ENCODE measurements around the gene TCF7. TPM values are rescaled to one million over a fixed set of nuclear protein-coding genes. Genes with fewer than 3 reads are reported as not detected.

The TCF7 gene
- total and polyA plus RNA-seq, 2 donors (not counting 1 experiment from before 2014, with no cell fraction given), result 3.1 to 3.3 TPM

DNA sequence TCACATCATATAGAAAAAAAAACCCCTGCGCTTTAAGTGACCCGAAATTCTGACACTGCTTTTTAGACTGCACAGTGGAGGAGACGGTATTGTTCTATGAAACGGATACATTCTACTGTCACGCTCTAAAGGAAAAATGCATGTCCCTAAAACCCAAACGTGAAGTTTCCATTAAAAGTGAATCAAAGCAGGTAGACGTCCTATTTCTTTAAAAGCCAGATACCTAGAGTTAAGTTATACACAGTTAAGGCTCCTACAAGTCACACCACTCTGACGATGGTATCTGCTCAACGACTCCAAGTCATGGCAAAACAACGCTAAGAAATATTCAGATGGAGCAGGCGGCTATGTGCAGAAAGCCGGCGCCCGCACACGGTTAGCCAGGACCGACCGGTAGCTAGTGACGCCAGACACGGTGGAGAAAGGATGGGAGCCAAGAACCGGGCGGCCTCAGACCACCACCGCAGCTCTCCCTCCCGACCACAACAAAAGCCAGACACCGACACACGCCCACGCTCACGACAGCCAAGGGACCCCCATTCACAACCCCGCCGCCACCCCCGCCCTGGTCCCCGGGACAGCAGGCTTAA, 61.5 kb downstream of the TCF7 start:
- Histone ChIP-seq H3K27me3 (ENCODE audit: control insufficient read depth, insufficient read depth, low read length) (no peaks in the 10 kb centered on the region), H3K9ac (ENCODE audit: insufficient read depth, low read length) (peak overlapping the region; percentile 98), H3K4me2 (ENCODE audit: extremely low read depth, insufficient read depth, low read length) (peak overlapping the region; percentile 95), H3K79me2 (ENCODE audit: control insufficient read depth, insufficient read depth, low read length) (peaks cover 55% of the 10 kb centered on the region), H3K27ac (ENCODE audit: insufficient read depth, low read length) (peak overlapping the region; percentile 96), H4K20me1 (ENCODE audit: control insufficient read depth, extremely low read depth, insufficient read depth, low read length) (peaks cover 6% of the 10 kb centered on the region), H3K4me3 (replicated peaks in 1 of 4; ENCODE audit: control extremely low read depth in 1 of 4, insufficient read depth in 1 of 4, low read depth in 3 of 4, low read length in 4 of 4) (peak overlapping the region; percentile 79 to 100 (median 95)), H2AFZ (ENCODE audit: low read length) (no peak overlapping the region), H3K36me3 (ENCODE audit: control insufficient read depth, insufficient read depth, low read length) (peaks cover 8% of the 10 kb centered on the region), H3K4me1 (ENCODE audit: control insufficient read depth, extremely low read depth, insufficient read depth, low read length) (peaks cover 7% of the 10 kb centered on the region), H3K9me3 (ENCODE audit: control insufficient read depth, insufficient read depth, low read depth, low read length) (no peaks in the 10 kb centered on the region)
- DNase-seq (ENCODE audit: low read depth in 2 of 2), result peak; percentile 25 to 47
- TF ChIP-seq EZH2 (IDR thresholded peaks at IDR 0.05; ENCODE audit: low read length, missing control alignments) (no peak), CTCF (conservative IDR thresholded peaks at IDR 0.05 in 1 of 2, IDR thresholded peaks at IDR 0.05 in 1 of 2; ENCODE audit: low read depth in 1 of 2, low read length in 2 of 2) (no peak)

- Histone ChIP-seq H3K9me3 (ENCODE audit: control insufficient read depth, insufficient read depth, low read depth, low read length) (no peaks in the 10 kb centered on the region), H3K4me2 (ENCODE audit: extremely low read depth, insufficient read depth, low read length) (peak within 1 kb of the TSS; percentile 96), H3K79me2 (ENCODE audit: control insufficient read depth, insufficient read depth, low read length) (peaks cover 48% of the 10 kb centered on the region), H3K4me1 (ENCODE audit: control insufficient read depth, extremely low read depth, insufficient read depth, low read length) (peaks cover 7% of the 10 kb centered on the region), H3K4me3 (replicated peaks in 1 of 4; ENCODE audit: control extremely low read depth in 1 of 4, insufficient read depth in 1 of 4, low read depth in 3 of 4, low read length in 4 of 4) (peak within 1 kb of the TSS; percentile 79 to 100 (median 95)), H3K27ac (ENCODE audit: insufficient read depth, low read length) (peak within 1 kb of the TSS; percentile 96), H3K9ac (ENCODE audit: insufficient read depth, low read length) (peak within 1 kb of the TSS; percentile 98), H4K20me1 (ENCODE audit: control insufficient read depth, extremely low read depth, insufficient read depth, low read length) (peaks cover 6% of the 10 kb centered on the region), H2AFZ (ENCODE audit: low read length) (peak within 1 kb of the TSS; percentile 25), H3K27me3 (ENCODE audit: control insufficient read depth, insufficient read depth, low read length) (no peaks in the 10 kb centered on the region), H3K36me3 (ENCODE audit: control insufficient read depth, insufficient read depth, low read length) (peaks cover 5% of the 10 kb centered on the region)
- TF ChIP-seq EZH2 (IDR thresholded peaks at IDR 0.05; ENCODE audit: low read length, missing control alignments) (no peak), CTCF (conservative IDR thresholded peaks at IDR 0.05 in 1 of 2, IDR thresholded peaks at IDR 0.05 in 1 of 2; ENCODE audit: low read depth in 1 of 2, low read length in 2 of 2) (no peak)
- DNase-seq (ENCODE audit: low read depth in 2 of 2), result peak; percentile 69 to 84
These were observed 62.3 kb downstream of the TCF7 start, which contains the start of gene SKP1 for GRCh38 chr5:134176511-134177368. Gene SKP1, minus strand, starts transcription at chr5:134176950. Its CDS starts 2,928 bp downstream, at chr5:134174022.

DNA sequence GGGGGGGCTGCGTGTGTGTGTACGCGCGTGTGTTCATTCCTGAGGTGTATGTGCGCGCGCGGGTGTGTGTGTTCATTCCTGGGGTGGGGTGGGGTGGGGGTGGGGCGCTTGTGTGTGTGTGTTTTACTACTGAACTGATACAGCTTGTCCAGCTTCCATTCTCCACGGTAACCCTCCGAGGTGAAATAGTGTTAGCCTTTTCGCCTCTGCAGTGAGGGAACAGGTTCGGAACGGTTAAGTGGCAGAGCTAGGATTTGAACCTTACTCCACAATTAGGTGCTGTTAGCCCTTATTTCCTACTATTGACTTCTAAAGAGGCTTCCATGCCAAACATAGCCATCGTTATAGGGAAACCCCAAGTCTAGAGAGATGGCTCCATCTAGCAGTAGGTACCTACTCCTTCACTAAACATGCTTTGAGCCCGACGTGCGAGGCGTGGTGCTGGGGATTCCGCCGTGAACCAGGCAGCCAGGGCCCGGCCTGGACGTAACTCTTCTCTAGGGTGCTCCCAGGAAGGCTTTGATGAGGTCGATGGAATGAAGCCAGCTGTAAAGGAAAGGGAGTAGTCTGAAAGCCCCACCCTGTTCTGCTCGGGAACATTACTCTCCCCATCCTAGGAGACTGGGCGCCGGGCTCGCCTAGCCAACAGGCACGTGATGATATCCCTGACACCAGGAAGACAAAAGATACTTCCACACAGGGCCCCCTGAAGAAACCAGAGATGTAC, 63.1 kb downstream of the TCF7 start:
- Histone ChIP-seq H3K27me3 (ENCODE audit: control insufficient read depth, insufficient read depth, low read length) (no peaks in the 10 kb centered on the region), H3K27ac (ENCODE audit: insufficient read depth, low read length) (peak overlapping the region; percentile 96), H4K20me1 (ENCODE audit: control insufficient read depth, extremely low read depth, insufficient read depth, low read length) (peaks cover 6% of the 10 kb centered on the region), H3K9ac (ENCODE audit: insufficient read depth, low read length) (peak overlapping the region; percentile 98), H3K79me2 (ENCODE audit: control insufficient read depth, insufficient read depth, low read length) (peaks cover 40% of the 10 kb centered on the region), H3K4me2 (ENCODE audit: extremely low read depth, insufficient read depth, low read length) (peak overlapping the region; percentile 96), H3K4me1 (ENCODE audit: control insufficient read depth, extremely low read depth, insufficient read depth, low read length) (peaks cover 7% of the 10 kb centered on the region), H3K36me3 (ENCODE audit: control insufficient read depth, insufficient read depth, low read length) (peaks cover 3% of the 10 kb centered on the region), H3K9me3 (ENCODE audit: control insufficient read depth, insufficient read depth, low read depth, low read length) (no peaks in the 10 kb centered on the region), H3K4me3 (replicated peaks in 1 of 4; ENCODE audit: control extremely low read depth in 1 of 4, insufficient read depth in 1 of 4, low read depth in 3 of 4, low read length in 4 of 4) (peak overlapping the region; percentile 79 to 96 (median 94)), H2AFZ (ENCODE audit: low read length) (peak overlapping the region; percentile 25)
- peak; percentile 12 to 34 for DNase-seq (ENCODE audit: low read depth in 2 of 2)
- no peak for TF ChIP-seq CTCF (conservative IDR thresholded peaks at IDR 0.05 in 1 of 2, IDR thresholded peaks at IDR 0.05 in 1 of 2; ENCODE audit: low read depth in 1 of 2, low read length in 2 of 2)
- TF ChIP-seq EZH2 (IDR thresholded peaks at IDR 0.05; ENCODE audit: low read length, missing control alignments), result no peak

Measured in fibroblast of lung (primary cell).